IMR-90 (cell line): ENCODE measurements around the gene TAGLN2. TPM values are rescaled to one million over a fixed set of nuclear protein-coding genes. Genes with fewer than 3 reads are reported as not detected.

Experiments
- ATAC-seq: fragments of 200-7000 bp; cut with Tn5 transposase; 2 replicates; pipeline ENCODE4 v1.9.1; 2020; ENCODE audit warnings: low read depth, mild to moderate bottlenecking, moderate library complexity
- BruUV-seq: library from RNA; stranded (reverse); fragments of 400-500 nt; replicated peaks from 2 replicates; lab custom pipeline; 2021; lab: Mats Ljungman, UMichigan
- CTCF ChIA-PET: fragments of 300-600 bp; formaldehyde crosslinking; extraction: SDS; loops from one replicate; lab custom pipeline; 2021; ENCODE audit warnings: antibody characterized with exemption; lab: Yijun Ruan, JAX
- POLR2A ChIA-PET: fragments of 300-600 bp; sonication (Branson Sonifier 250); formaldehyde crosslinking; loops from one replicate; lab custom pipeline; 2022; ENCODE audit warnings: antibody characterized with exemption; ENCODE audit not compliant: unreplicated experiment; lab: Charles Lee
- DNase-seq: peaks from one replicate; pipeline ENCODE4 v3.0.0; 2013
- H2AFZ ChIP-seq: replicated peaks from 2 replicates; pipeline ENCODE3; 2013; ENCODE audit warnings: low read length, mild to moderate bottlenecking; ENCODE audit not compliant: poor library complexity
- H2AK5ac ChIP-seq: 2 replicates; pipeline ENCODE4 v1.6.1; 2013; ENCODE audit warnings: low read depth, low read length, inconsistent platforms
- H2AK9ac ChIP-seq: replicated peaks from 2 replicates; pipeline ENCODE3; 2013; ENCODE audit warnings: mild to moderate bottlenecking, low read depth, low read length, moderate library complexity; ENCODE audit not compliant: poor library complexity
- H2BK120ac ChIP-seq: 2 replicates; pipeline ENCODE4 v1.6.1; 2013; ENCODE audit warnings: low read depth, low read length, inconsistent platforms
- H2BK15ac ChIP-seq: 3 replicates; pipeline ENCODE4 v1.6.1; 2013; ENCODE audit warnings: low read depth, low read length, inconsistent platforms
- H2BK20ac ChIP-seq: 2 replicates; pipeline ENCODE4 v1.6.1; 2013; ENCODE audit warnings: low read depth, mild to moderate bottlenecking, inconsistent platforms, low read length, moderate library complexity
- H2BK5ac ChIP-seq: 2 replicates; pipeline ENCODE4 v1.6.1; 2013; ENCODE audit warnings: mild to moderate bottlenecking, low read depth, low read length, inconsistent platforms; ENCODE audit not compliant: poor library complexity, severe bottlenecking
- H3K14ac ChIP-seq: replicated peaks from 2 replicates; pipeline ENCODE4 v1.6.1; 2013; ENCODE audit warnings: low read depth, low read length, inconsistent platforms
- H3K18ac ChIP-seq: 2 replicates; pipeline ENCODE4 v1.6.1; 2013; ENCODE audit warnings: low read depth, low read length, control low read depth
- H3K23ac ChIP-seq: 2 replicates; pipeline ENCODE4 v1.6.1; 2013; ENCODE audit warnings: low read depth, low read length, inconsistent platforms
- H3K27ac ChIP-seq: 2 replicates; pipeline ENCODE4 v1.5.1; 2013; ENCODE audit warnings: mild to moderate bottlenecking, control low read depth, low read length; ENCODE audit not compliant: insufficient read depth
- H3K27me3 ChIP-seq: 2 replicates; pipeline ENCODE4 v1.6.1; 2013; ENCODE audit warnings: low read length; ENCODE audit not compliant: control insufficient read depth, insufficient read depth
- H3K36me3 ChIP-seq: 2 replicates; pipeline ENCODE4 v1.6.1; 2013; ENCODE audit warnings: low read length, mixed read lengths; ENCODE audit not compliant: control insufficient read depth, insufficient read depth
- H3K4ac ChIP-seq: 2 replicates; pipeline ENCODE4 v1.6.1; 2013; ENCODE audit warnings: low read depth, low read length, inconsistent platforms
- H3K4me1 ChIP-seq: 2 replicates; pipeline ENCODE4 v1.6.1; 2013; ENCODE audit warnings: low read length, mixed read lengths; ENCODE audit not compliant: control insufficient read depth, insufficient read depth
- H3K4me2 ChIP-seq: 2 replicates; pipeline ENCODE4 v1.6.1; 2013; ENCODE audit warnings: low read depth, mild to moderate bottlenecking, control low read depth, low read length, moderate library complexity
- H3K4me3 ChIP-seq: 2 replicates; pipeline ENCODE4 v1.5.1; 2013; ENCODE audit warnings: low read depth, mild to moderate bottlenecking, control low read depth, low read length, moderate library complexity; ENCODE audit not compliant: insufficient read depth
- H3K56ac ChIP-seq: 2 replicates; pipeline ENCODE4 v1.6.1; 2013; ENCODE audit warnings: low read length, inconsistent platforms; ENCODE audit not compliant: insufficient read depth; ENCODE audit errors: extremely low read depth
- H3K79me1 ChIP-seq, 2 experiments: 2 replicates each; pipeline ENCODE4 v1.6.1; 2013; ENCODE audit warnings: low read length in 2 of 2, inconsistent platforms in 1 of 2, low read depth in 1 of 2
- H3K9ac ChIP-seq: 2 replicates; pipeline ENCODE4 v1.6.1; 2013; ENCODE audit warnings: low read depth, low read length, control low read depth
- H3K9me1 ChIP-seq: 2 replicates; pipeline ENCODE4 v1.6.1; 2013; ENCODE audit warnings: low read length, inconsistent platforms; ENCODE audit not compliant: insufficient read depth
- H3K9me3 ChIP-seq: 2 replicates; pipeline ENCODE4 v1.6.1; 2013; ENCODE audit warnings: low read length; ENCODE audit not compliant: control insufficient read depth, insufficient read depth
- H4K20me1 ChIP-seq: 2 replicates; pipeline ENCODE4 v1.6.1; 2013; ENCODE audit warnings: low read length, inconsistent platforms; ENCODE audit not compliant: insufficient read depth
- H4K5ac ChIP-seq: 2 replicates; pipeline ENCODE4 v1.6.1; 2013; ENCODE audit warnings: mild to moderate bottlenecking, low read depth, low read length, control low read depth
- H4K8ac ChIP-seq, 2 experiments: 2 replicates each; pipeline ENCODE4 v1.6.1; 2013; ENCODE audit warnings: low read depth in 2 of 2, low read length in 2 of 2, control low read depth in 1 of 2, inconsistent platforms in 1 of 2
- H4K91ac ChIP-seq: 2 replicates; pipeline ENCODE4 v1.6.1; 2013; ENCODE audit warnings: low read depth, low read length, inconsistent platforms; ENCODE audit not compliant: insufficient read depth
- BHLHE40 ChIP-seq: fragments of 150-350 bp; IDR thresholded peaks from 2 replicates; pipeline ENCODE4 v1.6.1; 2016; ENCODE audit warnings: mild to moderate bottlenecking, low read depth, low read length
- CEBPB ChIP-seq: IDR thresholded peaks from 2 replicates; pipeline ENCODE4 v1.6.1; 2012; ENCODE audit warnings: low read depth, low read length, improper control_type of control experiment
- CHD1 ChIP-seq: IDR thresholded peaks from 2 replicates; pipeline ENCODE4 v1.6.1; 2012; ENCODE audit warnings: low read depth, low read length, improper control_type of control experiment
- FOS ChIP-seq: fragments of 150-350 bp; IDR thresholded peaks from 2 replicates; pipeline ENCODE4 v1.6.1; 2016; ENCODE audit warnings: low read depth, low read length
- MAFK ChIP-seq: IDR thresholded peaks from 2 replicates; pipeline ENCODE4 v1.6.1; 2012; ENCODE audit warnings: low read depth, low read length, improper control_type of control experiment
- MAZ ChIP-seq: IDR thresholded peaks from 2 replicates; pipeline ENCODE4 v1.6.1; 2012; ENCODE audit warnings: low read depth, mild to moderate bottlenecking, low read length, improper control_type of control experiment, moderate library complexity, borderline replicate concordance
- MXI1 ChIP-seq: IDR thresholded peaks from 2 replicates; pipeline ENCODE4 v1.6.1; 2012; ENCODE audit warnings: low read depth, mild to moderate bottlenecking, low read length, moderate library complexity, borderline replicate concordance
- NFE2L2 ChIP-seq: fragments of 150-350 bp; IDR thresholded peaks from 2 replicates; pipeline ENCODE4 v1.6.1; 2016; ENCODE audit warnings: low read depth, mild to moderate bottlenecking, low read length
- RAD21 ChIP-seq: IDR thresholded peaks from 2 replicates; pipeline ENCODE4 v1.6.1; 2012; ENCODE audit warnings: low read length, improper control_type of control experiment
- RCOR1 ChIP-seq: IDR thresholded peaks from 2 replicates; pipeline ENCODE4 v1.6.1; 2012; ENCODE audit warnings: mild to moderate bottlenecking, low read length, improper control_type of control experiment; ENCODE audit not compliant: insufficient replicate concordance
- RFX5 ChIP-seq: IDR thresholded peaks from 2 replicates; pipeline ENCODE4 v1.8.0; 2012; ENCODE audit warnings: low read depth, mild to moderate bottlenecking, low read length, moderate library complexity
- SMC3 ChIP-seq: fragments of 150-350 bp; IDR thresholded peaks from 2 replicates; pipeline ENCODE4 v1.6.1; 2016; ENCODE audit warnings: low read depth, mild to moderate bottlenecking, antibody characterized with exemption, low read length, moderate library complexity
- WGBS, 2 experiments: methylation state at CpG; one replicate each; pipeline versions ENCODE4 v1.1.5 to v1.1.7; 2013; ENCODE audit warnings: missing lambda C conversion rate in 2 of 2; ENCODE audit not compliant: insufficient read length in 1 of 2; ENCODE audit errors: extremely low coverage in 2 of 2; 5-methylcytosine and 5-hydroxymethylcytosine counted together
- dilution Hi-C: fragments of 300-500 bp; cut with HindIII; formaldehyde crosslinking; loops from one replicate; pipeline ENCODE4 v1.14.3; 2018; ENCODE audit warnings: low sequenced_read_pairs; ENCODE audit not compliant: unreplicated experiment
- in situ Hi-C: fragments of 300-500 bp; cut with MboI; formaldehyde crosslinking; loops from 3 replicates; pipeline ENCODE4 v1.14.3; 2019; ENCODE audit warnings: low sequenced_read_pairs, inconsistent platforms, mixed read lengths
- intact Hi-C: fragments of 100-400 bp; cut with micrococcal nuclease; formaldehyde crosslinking; loops from 2 replicates; pipeline ENCODE4 v1.10.0; 2022
- polyA plus RNA-seq, 3 experiments: library from polyadenylated mRNA; depleted of rRNA; stranded (reverse); fragments of >200 nt; gene quantifications; 2 replicates each; pipeline ENCODE4 v1.2.3, GENCODE V29; 2012; ENCODE audit warnings: low replicate concordance in 1 of 3
- total RNA-seq: library from RNA; depleted of rRNA; stranded (reverse); fragments of >200 nt; gene quantifications from 2 replicates; pipeline ENCODE4 v1.2.3, GENCODE V29; 2012
- TF ChIP-seq, protein P1 (sequence below): fragments of 150-350 bp; IDR thresholded peaks from 2 replicates; pipeline ENCODE4 v1.6.1; 2017; ENCODE audit warnings: mild to moderate bottlenecking, antibody characterized with exemption, low read length, low read depth
- TF ChIP-seq, protein P2 (sequence below): fragments of 150-350 bp; IDR thresholded peaks from 2 replicates; pipeline ENCODE4 v1.6.1; 2016; ENCODE audit warnings: low read depth, mild to moderate bottlenecking, low read length, moderate library complexity, borderline replicate concordance

TAGLN2 gene
- total and polyA plus RNA-seq, 2 of the 4 experiments (the other 2 are of a cell fraction): 440 to 634 TPM

DNA sequence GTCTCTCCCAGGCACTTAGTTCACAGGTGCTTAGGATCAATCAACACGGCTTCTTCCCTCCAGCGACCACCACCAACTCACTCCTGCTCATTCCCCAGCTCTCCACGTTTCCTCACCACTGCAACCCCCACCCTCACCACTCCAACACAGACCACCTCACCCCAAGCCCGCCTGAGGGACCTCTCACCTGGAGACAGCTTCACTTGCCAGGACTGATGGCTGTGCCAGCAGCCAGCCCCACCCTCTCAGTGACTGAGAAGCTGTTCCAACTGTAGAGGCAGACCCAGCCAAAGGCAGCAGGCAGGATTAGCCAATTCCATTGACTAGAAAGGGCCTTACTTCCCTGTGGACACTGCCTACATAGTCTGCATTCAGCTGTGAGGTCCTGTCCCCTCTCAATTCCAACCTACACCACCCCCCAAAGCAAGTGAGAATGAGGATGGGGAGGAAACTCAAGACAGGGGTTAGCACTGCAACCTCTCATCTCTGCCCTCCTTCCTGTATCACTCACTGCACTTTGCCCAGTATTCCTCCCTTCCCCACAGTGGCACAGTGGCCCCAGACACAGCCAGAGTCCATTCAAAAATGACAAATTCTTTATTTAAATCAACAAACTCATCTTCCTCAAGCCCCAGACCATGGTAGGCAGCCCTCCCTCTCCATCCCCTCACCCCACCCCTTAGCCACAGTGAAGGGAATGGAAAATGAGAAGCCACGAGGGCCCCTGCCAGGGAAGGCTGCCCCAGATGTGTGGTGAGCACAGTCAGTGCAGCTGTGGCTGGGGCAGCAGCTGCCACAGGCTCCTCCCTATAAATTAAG lies 7.6 kb downstream of the TAGLN2 start:
- Histone ChIP-seq H2AFZ (no peak overlapping the region), H3K4ac (peak overlapping the region; percentile 47), H3K23ac (peak overlapping the region; percentile 72), H3K4me1 (peaks cover 39% of the 10 kb centered on the region), H2BK15ac (no peak overlapping the region), H2AK5ac (peak overlapping the region; percentile 61; the same call in 1 of the 2 replicates), H2BK120ac (no peak overlapping the region), H3K56ac (no peak overlapping the region), H3K9me3 (no peaks in the 10 kb centered on the region), H4K8ac (0 out of 4 replicates have a peak overlapping the region, but pooled peaks of 1 of the 2 experiments have one; percentile 10), H3K14ac (0 out of 2 replicates have a peak overlapping the region, but pooled peaks have one; percentile 5), H4K91ac (no peak overlapping the region), H3K79me1 (peaks cover 9 to 73% of the 10 kb centered on the region in 2 experiments), H2BK5ac (peak overlapping the region; percentile 26), H3K4me3 (no peak overlapping the region), H3K18ac (peak overlapping the region; percentile 66), H3K9ac (no peak overlapping the region), H3K36me3 (peaks cover 37% of the 10 kb centered on the region), H3K4me2 (no peak overlapping the region), H2AK9ac (peak overlapping the region; percentile 22), H3K9me1 (peaks cover 47% of the 10 kb centered on the region), H3K27ac (no peak overlapping the region; the same call in 1 of the 2 replicates), H2BK20ac (0 out of 2 replicates have a peak overlapping the region, but pooled peaks have one; percentile 8), H4K5ac (no peak overlapping the region), H3K27me3 (no peaks in the 10 kb centered on the region), H4K20me1 (peaks cover 71% of the 10 kb centered on the region)
- ChIA-PET CTCF (interaction anchor here (0.5 kb wide), 1 partner anchor 88 kb away, joined by 4 read pairs; no protein-coding TSS in a partner anchor), POLR2A (no interaction called here)
- 54% methylated on average over 3 of the region's 5 CpGs; no CpG with 5 or more reads in 1 of the 2 experiments for WGBS, 2 experiments
- intact Hi-C loops: no loop called here
- in situ Hi-C loops: no loop called here
- dilution Hi-C loops: no loop called here
- BruUV-seq: no TSS peak
- ATAC-seq: no peak; the same call in 1 of the 2 replicates
- DNase-seq: peak; percentile 26
- TF ChIP-seq BHLHE40 (no peak), RFX5 (no peak), CHD1 (no peak), MAZ (no peak), RCOR1 (no peak), SMC3 (no peak), FOS (no peak), NFE2L2 (no peak), CEBPB (no peak), MXI1 (no peak), MAFK (no peak), RAD21 (no peak)
- TF ChIP-seq, protein P1, sequence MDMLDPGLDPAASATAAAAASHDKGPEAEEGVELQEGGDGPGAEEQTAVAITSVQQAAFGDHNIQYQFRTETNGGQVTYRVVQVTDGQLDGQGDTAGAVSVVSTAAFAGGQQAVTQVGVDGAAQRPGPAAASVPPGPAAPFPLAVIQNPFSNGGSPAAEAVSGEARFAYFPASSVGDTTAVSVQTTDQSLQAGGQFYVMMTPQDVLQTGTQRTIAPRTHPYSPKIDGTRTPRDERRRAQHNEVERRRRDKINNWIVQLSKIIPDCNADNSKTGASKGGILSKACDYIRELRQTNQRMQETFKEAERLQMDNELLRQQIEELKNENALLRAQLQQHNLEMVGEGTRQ: no peak
- TF ChIP-seq, protein P2, sequence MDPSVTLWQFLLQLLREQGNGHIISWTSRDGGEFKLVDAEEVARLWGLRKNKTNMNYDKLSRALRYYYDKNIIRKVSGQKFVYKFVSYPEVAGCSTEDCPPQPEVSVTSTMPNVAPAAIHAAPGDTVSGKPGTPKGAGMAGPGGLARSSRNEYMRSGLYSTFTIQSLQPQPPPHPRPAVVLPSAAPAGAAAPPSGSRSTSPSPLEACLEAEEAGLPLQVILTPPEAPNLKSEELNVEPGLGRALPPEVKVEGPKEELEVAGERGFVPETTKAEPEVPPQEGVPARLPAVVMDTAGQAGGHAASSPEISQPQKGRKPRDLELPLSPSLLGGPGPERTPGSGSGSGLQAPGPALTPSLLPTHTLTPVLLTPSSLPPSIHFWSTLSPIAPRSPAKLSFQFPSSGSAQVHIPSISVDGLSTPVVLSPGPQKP: no peak
